ENCODE results near the gene ZFPL1.

The ZFPL1 gene

DNA sequence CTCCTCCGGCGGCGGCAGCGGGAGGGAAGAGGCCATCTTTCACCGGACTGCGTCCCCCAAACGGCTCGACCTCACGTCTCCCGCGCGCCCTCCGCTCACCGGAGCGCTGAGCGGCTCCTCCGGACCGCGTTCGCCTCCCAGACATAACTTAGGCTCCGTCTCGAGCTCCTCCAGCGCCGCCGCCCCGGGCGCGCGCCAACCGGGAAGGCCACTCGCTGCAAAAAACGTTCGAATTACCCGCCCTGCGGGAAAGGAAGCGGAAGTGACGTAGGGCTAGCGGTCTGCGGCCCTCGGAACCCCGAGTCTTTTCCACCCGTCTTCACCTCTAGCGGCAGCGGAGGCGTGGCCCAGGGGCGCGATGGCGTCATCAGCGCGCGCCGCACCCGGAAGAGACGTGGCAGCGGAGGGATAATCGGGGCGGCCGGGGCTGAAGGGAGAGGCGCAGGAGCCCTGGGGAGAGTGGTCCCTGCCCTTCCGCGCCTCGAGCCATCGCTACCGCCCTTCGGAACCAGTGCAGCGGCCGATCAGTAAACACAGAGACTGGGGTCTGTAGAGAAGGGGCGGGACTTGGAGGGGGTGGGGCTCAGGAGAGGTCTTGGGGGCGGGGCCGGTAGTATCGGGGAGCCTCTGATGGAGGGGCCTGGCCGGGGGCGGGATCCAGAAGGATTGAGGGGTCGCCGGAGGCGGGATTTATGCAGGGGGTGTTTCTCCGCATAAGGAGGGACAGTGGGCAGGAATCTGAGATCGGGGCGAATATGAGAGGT lies at the start of gene ZFPL1, which contains the start of gene CDCA5:
Gene ZFPL1 (plus strand): TSS at position 389 of the 764 bp plus-strand sequence. CDS start 477 bp downstream, outside the sequence.
Gene CDCA5 (minus strand): TSS at position 207 of the 764 bp plus-strand sequence. CDS start 62 bp downstream, at position 145.
- no peaks in the 10 kb centered on the region for H3K27me3 Mint-ChIP-seq (ENCODE audit: low read depth)
- peak within 1 kb of the TSS; percentile 97 to 98 (median 97) for H3K27ac Mint-ChIP-seq
- peak within 1 kb of the TSS; percentile 97 to 99 (median 98) for H3K4me3 Mint-ChIP-seq
- peaks cover 20% of the 10 kb centered on the region for H3K36me3 Mint-ChIP-seq (ENCODE audit: low read depth)
- TF ChIP-seq, protein P1, sequence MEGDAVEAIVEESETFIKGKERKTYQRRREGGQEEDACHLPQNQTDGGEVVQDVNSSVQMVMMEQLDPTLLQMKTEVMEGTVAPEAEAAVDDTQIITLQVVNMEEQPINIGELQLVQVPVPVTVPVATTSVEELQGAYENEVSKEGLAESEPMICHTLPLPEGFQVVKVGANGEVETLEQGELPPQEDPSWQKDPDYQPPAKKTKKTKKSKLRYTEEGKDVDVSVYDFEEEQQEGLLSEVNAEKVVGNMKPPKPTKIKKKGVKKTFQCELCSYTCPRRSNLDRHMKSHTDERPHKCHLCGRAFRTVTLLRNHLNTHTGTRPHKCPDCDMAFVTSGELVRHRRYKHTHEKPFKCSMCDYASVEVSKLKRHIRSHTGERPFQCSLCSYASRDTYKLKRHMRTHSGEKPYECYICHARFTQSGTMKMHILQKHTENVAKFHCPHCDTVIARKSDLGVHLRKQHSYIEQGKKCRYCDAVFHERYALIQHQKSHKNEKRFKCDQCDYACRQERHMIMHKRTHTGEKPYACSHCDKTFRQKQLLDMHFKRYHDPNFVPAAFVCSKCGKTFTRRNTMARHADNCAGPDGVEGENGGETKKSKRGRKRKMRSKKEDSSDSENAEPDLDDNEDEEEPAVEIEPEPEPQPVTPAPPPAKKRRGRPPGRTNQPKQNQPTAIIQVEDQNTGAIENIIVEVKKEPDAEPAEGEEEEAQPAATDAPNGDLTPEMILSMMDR (IDR thresholded peaks at IDR 0.05; ENCODE audit: unreplicated experiment in 3 of 3) = no peak
- no peaks in the 10 kb centered on the region for H3K9me3 Mint-ChIP-seq
- H3K4me1 Mint-ChIP-seq = peaks cover 26% of the 10 kb centered on the region

GRCh38 chr11:65034423-65034822 lies 49.6 kb upstream of the ZFPL1 start:
- Mint-ChIP-seq H3K27ac (no peak overlapping the region), H3K36me3 (ENCODE audit: low read depth) (peaks cover 10% of the 10 kb centered on the region), H3K9me3 (no peaks in the 10 kb centered on the region), H3K4me1 (no peaks in the 10 kb centered on the region), H3K27me3 (ENCODE audit: low read depth) (no peaks in the 10 kb centered on the region), H3K4me3 (no peak overlapping the region)
- TF ChIP-seq, protein P1 (IDR thresholded peaks at IDR 0.05; ENCODE audit: unreplicated experiment in 3 of 3) = no peak

DNA sequence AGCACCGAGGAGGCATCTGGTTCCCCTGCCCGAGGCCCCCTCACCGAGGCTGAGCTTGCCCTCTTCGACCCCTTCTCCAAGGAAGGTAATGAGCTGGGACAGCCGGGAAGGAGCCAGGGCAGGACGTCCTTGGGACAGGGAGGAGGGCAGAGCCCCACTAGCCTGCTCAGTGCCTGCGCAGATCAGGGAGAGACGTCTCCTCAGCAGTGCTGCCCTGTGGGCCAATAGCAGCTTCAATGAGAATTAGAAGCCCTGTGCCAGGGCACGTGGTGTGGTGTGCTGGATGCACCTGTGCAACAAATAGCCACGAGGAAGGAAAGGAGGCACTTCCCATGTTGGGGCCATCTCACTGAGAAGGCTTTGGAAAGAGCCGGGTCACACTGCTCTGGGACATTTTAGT lies 48.4 kb upstream of the ZFPL1 start:
- H3K27ac Mint-ChIP-seq = no peak overlapping the region
- no peaks in the 10 kb centered on the region for H3K9me3 Mint-ChIP-seq
- peaks cover 2% of the 10 kb centered on the region for H3K4me1 Mint-ChIP-seq
- TF ChIP-seq, protein P1 (IDR thresholded peaks at IDR 0.05; ENCODE audit: unreplicated experiment in 3 of 3) = no peak
- no peak overlapping the region for H3K4me3 Mint-ChIP-seq
- H3K36me3 Mint-ChIP-seq (ENCODE audit: low read depth) = peaks cover 10% of the 10 kb centered on the region
- H3K27me3 Mint-ChIP-seq (ENCODE audit: low read depth) = no peaks in the 10 kb centered on the region

DNA sequence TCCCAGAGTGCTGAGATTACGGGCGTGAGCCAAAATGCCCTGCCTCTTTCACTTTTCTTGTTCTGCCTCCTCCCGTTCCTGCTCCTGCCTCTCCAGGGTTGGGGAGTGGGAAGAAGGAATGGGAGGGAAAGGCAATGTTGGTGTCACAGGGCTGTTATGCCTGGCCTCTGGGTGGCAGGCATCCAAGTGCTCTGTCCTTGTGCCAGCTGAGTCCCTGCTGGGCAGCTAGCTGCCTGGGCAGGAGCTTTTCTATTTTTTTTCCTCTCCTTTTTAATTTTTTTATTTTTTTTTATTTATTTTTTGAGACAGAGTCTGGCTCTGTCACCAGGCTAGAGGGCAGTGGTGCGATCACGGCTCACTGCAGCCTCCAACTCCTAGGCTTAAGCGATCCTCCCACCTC lies 47.1 kb upstream of the ZFPL1 start:
- H3K27ac Mint-ChIP-seq = no peak overlapping the region
- H3K4me1 Mint-ChIP-seq = peaks cover 5% of the 10 kb centered on the region
- no peak overlapping the region for H3K4me3 Mint-ChIP-seq
- H3K27me3 Mint-ChIP-seq (ENCODE audit: low read depth) = peaks cover 3% of the 10 kb centered on the region
- H3K36me3 Mint-ChIP-seq (ENCODE audit: low read depth) = peaks cover 10% of the 10 kb centered on the region
- TF ChIP-seq, protein P1 (IDR thresholded peaks at IDR 0.05; ENCODE audit: unreplicated experiment in 3 of 3) = no peak
- H3K9me3 Mint-ChIP-seq = no peaks in the 10 kb centered on the region

- Mint-ChIP-seq H3K36me3 (ENCODE audit: low read depth) (peaks cover 12% of the 10 kb centered on the region), H3K4me1 (peaks cover 13% of the 10 kb centered on the region), H3K9me3 (no peaks in the 10 kb centered on the region), H3K27me3 (ENCODE audit: low read depth) (peaks cover 3% of the 10 kb centered on the region), H3K4me3 (peak overlapping the region; percentile 94 to 97 (median 97)), H3K27ac (peak overlapping the region; percentile 98 to 99 (median 98))
- TF ChIP-seq, protein P1 (IDR thresholded peaks at IDR 0.05; ENCODE audit: unreplicated experiment in 3 of 3) = no peak
These were observed 43.5 kb upstream of the ZFPL1 start for GRCh38 chr11:65040520-65040846.

All from nephron (organoid).